Measurements from ENCODE around the gene PALLD.

DNA sequence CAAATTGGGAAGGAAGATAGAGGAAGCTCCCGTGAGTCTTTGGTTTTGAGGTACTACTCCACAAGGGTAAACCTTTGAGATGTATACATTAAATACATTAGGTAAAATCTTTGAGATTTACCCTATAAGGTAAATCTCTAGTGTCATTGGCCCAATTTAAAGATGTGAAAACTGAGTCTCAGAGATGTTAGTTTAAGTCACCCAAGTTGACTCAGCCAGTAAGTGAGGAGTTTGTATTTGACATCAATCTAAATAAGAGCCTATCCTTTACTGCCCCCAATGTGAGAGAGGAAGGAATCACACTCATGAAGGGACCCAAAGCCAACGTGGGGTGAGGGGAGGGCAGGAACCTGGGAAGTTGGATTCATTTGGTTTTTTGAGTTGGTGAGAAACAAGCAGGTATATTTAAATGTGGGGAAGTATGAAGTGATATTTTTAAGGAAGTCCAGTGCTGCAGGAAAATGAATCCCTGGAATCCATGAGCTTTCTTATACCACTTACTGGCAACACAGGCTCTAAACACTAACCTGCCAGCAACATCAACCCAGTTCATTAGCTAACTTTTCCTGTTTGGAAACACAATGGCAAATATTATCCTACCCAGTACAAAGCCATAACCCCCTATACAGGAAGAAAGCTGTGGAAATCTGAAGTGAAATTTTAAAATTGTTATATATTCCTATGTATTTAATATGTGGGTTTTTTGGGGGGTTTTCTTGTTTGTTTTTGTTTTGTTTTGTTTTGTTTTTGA is 55.3 kb downstream of the PALLD start:
- TF ChIP-seq, protein P1, sequence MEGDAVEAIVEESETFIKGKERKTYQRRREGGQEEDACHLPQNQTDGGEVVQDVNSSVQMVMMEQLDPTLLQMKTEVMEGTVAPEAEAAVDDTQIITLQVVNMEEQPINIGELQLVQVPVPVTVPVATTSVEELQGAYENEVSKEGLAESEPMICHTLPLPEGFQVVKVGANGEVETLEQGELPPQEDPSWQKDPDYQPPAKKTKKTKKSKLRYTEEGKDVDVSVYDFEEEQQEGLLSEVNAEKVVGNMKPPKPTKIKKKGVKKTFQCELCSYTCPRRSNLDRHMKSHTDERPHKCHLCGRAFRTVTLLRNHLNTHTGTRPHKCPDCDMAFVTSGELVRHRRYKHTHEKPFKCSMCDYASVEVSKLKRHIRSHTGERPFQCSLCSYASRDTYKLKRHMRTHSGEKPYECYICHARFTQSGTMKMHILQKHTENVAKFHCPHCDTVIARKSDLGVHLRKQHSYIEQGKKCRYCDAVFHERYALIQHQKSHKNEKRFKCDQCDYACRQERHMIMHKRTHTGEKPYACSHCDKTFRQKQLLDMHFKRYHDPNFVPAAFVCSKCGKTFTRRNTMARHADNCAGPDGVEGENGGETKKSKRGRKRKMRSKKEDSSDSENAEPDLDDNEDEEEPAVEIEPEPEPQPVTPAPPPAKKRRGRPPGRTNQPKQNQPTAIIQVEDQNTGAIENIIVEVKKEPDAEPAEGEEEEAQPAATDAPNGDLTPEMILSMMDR (IDR thresholded peaks at IDR 0.05; ENCODE audit: poor library complexity, severe bottlenecking): no peak
- TF ChIP-seq EP300 (conservative IDR thresholded peaks at IDR 0.05; ENCODE audit: poor library complexity, severe bottlenecking) (no peak), POLR2AphosphoS5 (IDR thresholded peaks at IDR 0.05) (no peak)
